Measurements from ENCODE around the gene STRN. TPM values are rescaled to one million over a fixed set of nuclear protein-coding genes. Genes with fewer than 3 reads are reported as not detected.

The STRN gene
- total and polyA plus RNA-seq, 5 donors from 2014 or later, result 12.3 to 34.8 (median 12.3) TPM

DNA sequence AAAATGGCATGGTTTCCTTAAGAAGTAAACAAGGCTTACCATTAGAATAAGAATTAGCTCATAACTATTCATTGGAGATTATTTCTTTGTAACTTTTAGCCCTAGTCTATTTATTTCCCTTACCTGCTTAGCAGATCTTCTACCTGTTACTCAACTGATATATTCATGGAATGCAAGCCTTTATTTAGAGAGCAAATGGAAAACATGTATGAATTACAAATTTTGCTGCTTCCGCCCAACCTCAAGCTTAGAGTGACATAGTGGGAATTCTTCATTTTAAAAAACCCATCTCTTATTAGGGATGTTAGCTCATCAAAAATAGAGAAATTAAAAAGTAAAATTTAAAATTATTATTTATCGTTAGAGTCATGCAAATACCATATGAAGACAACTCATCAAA, 110.9 kb downstream of the STRN start:
- H3K36me3 Mint-ChIP-seq, result peaks cover 62% of the 10 kb centered on the region
- ATAC-seq (ENCODE audit: low read depth in 2 of 2) (no peak), DNase-seq (no peak)
- Histone ChIP-seq H3K9me3 (ENCODE audit: control insufficient read depth in 2 of 2, low read length in 2 of 2) (no peaks in the 10 kb centered on the region), H3K4me1 (ENCODE audit: control insufficient read depth, insufficient read depth, low read length, poor library complexity, severe bottlenecking) (no peaks in the 10 kb centered on the region), H3K27me3 (ENCODE audit: control insufficient read depth, insufficient read depth, low read length) (no peaks in the 10 kb centered on the region), H3K4me3 (ENCODE audit: low read depth, low read length) (no peak overlapping the region), H3K36me3 (ENCODE audit: control insufficient read depth, insufficient read depth, low read length) (peaks cover 61% of the 10 kb centered on the region), H3K27ac (ENCODE audit: insufficient read depth, low read length, poor library complexity, severe bottlenecking) (no peak overlapping the region)
- no peak overlapping the region for H3K4me3 Mint-ChIP-seq
- peaks cover 0 to 2% (median 0%) of the 10 kb centered on the region in 7 donors for H3K9me3 Mint-ChIP-seq
- no peaks in the 10 kb centered on the region for H3K27me3 Mint-ChIP-seq
- H3K27ac Mint-ChIP-seq, result no peak overlapping the region
- peaks cover 8 to 23% (median 11%) of the 10 kb centered on the region in 4 donors for H3K4me1 Mint-ChIP-seq

DNA sequence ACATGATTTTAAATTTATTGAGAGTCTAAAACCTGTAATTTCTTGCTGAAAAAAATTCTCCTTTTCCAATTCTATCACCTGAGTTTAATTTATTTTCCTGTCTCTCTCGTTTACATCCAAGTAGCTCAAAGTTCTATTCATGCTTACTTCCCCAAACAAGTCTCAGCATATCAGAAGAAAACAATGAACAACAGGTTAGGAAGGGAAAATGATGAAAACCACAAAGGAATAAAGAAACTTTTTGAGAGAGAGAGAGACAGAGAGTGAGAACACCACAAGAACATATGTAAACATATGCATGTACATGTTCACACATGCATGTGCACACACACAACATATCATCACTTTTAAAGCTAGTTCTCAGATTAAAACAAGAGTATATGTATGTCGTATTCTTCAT, 112.1 kb downstream of the STRN start:
- Mint-ChIP-seq H3K4me3 (no peak overlapping the region), H3K4me1 (peaks cover 4 to 12% (median 6%) of the 10 kb centered on the region in 4 donors), H3K27me3 (no peaks in the 10 kb centered on the region), H3K36me3 (peaks cover 64% of the 10 kb centered on the region), H3K9me3 (no peaks in the 10 kb centered on the region), H3K27ac (peak overlapping the region in 1 of 3 donors; percentile 27)
- ATAC-seq (ENCODE audit: low read depth in 2 of 2) (no peak), DNase-seq (no peak)
- H3K27ac ChIP-seq (ENCODE audit: insufficient read depth, low read length, poor library complexity, severe bottlenecking), result no peak overlapping the region
- no peak overlapping the region for H3K4me3 ChIP-seq (ENCODE audit: low read depth, low read length)
- peaks cover 64% of the 10 kb centered on the region for H3K36me3 ChIP-seq (ENCODE audit: control insufficient read depth, insufficient read depth, low read length)
- H3K27me3 ChIP-seq (ENCODE audit: control insufficient read depth, insufficient read depth, low read length), result no peaks in the 10 kb centered on the region
- no peaks in the 10 kb centered on the region for H3K9me3 ChIP-seq (ENCODE audit: control insufficient read depth in 2 of 2, low read length in 2 of 2)
- H3K4me1 ChIP-seq (ENCODE audit: control insufficient read depth, insufficient read depth, low read length, poor library complexity, severe bottlenecking), result no peaks in the 10 kb centered on the region

DNA sequence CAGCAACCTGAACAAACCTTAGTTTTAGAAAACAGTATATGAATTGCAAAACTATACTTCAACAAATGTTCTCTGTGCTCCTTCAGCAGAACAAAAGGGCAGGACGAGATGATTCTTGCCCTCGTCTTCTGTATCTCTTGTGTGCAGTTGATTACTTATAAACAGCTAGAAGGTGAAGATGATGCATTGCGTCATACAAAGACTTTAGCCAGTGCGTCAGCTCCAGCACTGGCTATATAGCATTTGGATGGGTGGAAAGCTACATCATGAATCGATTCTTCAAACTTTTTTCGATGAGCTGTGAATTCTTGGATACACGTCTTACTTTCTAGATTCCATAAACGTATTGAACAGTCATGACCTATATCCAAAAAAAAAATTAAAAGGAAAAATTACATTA, 117.1 kb downstream of the STRN start:
- no peak overlapping the region for H3K4me3 Mint-ChIP-seq
- no peaks in the 10 kb centered on the region for H3K4me1 ChIP-seq (ENCODE audit: control insufficient read depth, insufficient read depth, low read length, poor library complexity, severe bottlenecking)
- peaks cover 0 to 2% (median 0%) of the 10 kb centered on the region in 4 donors for H3K4me1 Mint-ChIP-seq
- DNase-seq (no peak), ATAC-seq (ENCODE audit: low read depth in 2 of 2) (no peak)
- H3K36me3 Mint-ChIP-seq, result peaks cover 54% of the 10 kb centered on the region
- H3K27me3 Mint-ChIP-seq, result no peaks in the 10 kb centered on the region
- no peak overlapping the region for H3K27ac ChIP-seq (ENCODE audit: insufficient read depth, low read length, poor library complexity, severe bottlenecking)
- H3K9me3 Mint-ChIP-seq, result no peaks in the 10 kb centered on the region
- no peaks in the 10 kb centered on the region for H3K9me3 ChIP-seq (ENCODE audit: control insufficient read depth in 2 of 2, low read length in 2 of 2)
- H3K36me3 ChIP-seq (ENCODE audit: control insufficient read depth, insufficient read depth, low read length), result peaks cover 51% of the 10 kb centered on the region
- no peak overlapping the region for H3K4me3 ChIP-seq (ENCODE audit: low read depth, low read length)
- H3K27me3 ChIP-seq (ENCODE audit: control insufficient read depth, insufficient read depth, low read length), result no peaks in the 10 kb centered on the region
- no peak overlapping the region for H3K27ac Mint-ChIP-seq

DNA sequence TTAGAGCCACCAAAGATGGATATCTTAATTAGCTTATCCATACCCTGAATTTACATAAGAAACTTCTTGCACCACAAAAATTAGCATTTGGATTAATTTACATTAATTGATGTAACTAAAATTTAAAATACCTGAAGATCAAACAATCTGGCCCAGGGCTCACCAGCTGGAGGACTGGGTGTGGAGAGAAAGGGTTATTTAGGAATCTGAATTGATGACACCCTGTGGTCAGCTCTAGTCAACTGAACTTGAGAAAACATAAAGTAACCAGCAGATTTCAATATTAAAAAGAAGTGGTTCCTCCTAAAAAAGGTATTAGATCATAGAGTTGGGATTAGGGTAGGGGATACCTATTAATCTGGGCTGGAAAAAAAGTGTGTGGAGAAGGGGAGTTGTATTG, 122.5 kb downstream of the STRN start:
- Mint-ChIP-seq H3K9me3 (no peaks in the 10 kb centered on the region), H3K4me1 (peaks cover 0 to 2% (median 0%) of the 10 kb centered on the region in 4 donors), H3K27ac (no peak overlapping the region), H3K4me3 (no peak overlapping the region), H3K27me3 (no peaks in the 10 kb centered on the region), H3K36me3 (peaks cover 27% of the 10 kb centered on the region)
- H3K4me1 ChIP-seq (ENCODE audit: control insufficient read depth, insufficient read depth, low read length, poor library complexity, severe bottlenecking), result no peaks in the 10 kb centered on the region
- DNase-seq, result no peak
- no peaks in the 10 kb centered on the region for H3K27me3 ChIP-seq (ENCODE audit: control insufficient read depth, insufficient read depth, low read length)
- H3K9me3 ChIP-seq (ENCODE audit: control insufficient read depth in 2 of 2, low read length in 2 of 2), result no peaks in the 10 kb centered on the region
- H3K4me3 ChIP-seq (ENCODE audit: low read depth, low read length), result no peak overlapping the region
- peaks cover 15% of the 10 kb centered on the region for H3K36me3 ChIP-seq (ENCODE audit: control insufficient read depth, insufficient read depth, low read length)
- no peak overlapping the region for H3K27ac ChIP-seq (ENCODE audit: insufficient read depth, low read length, poor library complexity, severe bottlenecking)
- no peak for ATAC-seq (ENCODE audit: low read depth in 2 of 2)

DNA sequence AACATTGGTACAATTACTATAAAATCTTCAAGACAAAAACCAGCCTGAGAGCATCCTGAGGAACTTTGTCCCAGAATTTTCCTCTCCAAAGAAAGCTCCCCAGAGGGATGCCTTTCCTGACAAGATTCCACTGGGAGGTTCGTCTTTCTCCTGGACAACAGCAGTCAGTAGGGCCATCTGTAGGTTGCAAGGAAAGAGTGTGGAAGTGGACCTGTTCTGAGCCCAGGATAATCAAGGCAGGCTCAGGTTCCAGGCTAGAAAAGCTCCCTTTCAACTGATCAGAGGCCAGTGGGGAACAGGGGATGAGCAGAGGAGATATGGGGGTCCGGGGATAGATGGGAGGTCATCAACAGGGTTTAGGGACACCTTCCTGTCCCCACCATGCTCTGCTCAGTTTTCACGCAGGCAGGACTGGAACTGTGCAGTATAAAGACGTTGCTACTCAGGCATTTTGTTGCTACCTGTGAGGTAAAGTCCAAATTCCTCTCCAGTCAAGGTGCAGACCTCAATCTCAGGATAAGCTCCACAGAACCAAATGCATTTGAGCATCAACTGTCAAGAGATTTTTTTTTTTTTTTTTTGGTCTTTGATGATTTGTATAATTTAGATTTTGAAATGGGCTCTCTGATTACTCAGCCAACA, 126.2 kb downstream of the STRN start:
- H3K4me1 Mint-ChIP-seq, result peaks cover 3 to 6% (median 4%) of the 10 kb centered on the region in 4 donors
- H3K27ac Mint-ChIP-seq, result peak overlapping the region in 2 of 3 donors; percentile 11 to 91
- Histone ChIP-seq H3K9me3 (ENCODE audit: control insufficient read depth in 2 of 2, low read length in 2 of 2) (no peaks in the 10 kb centered on the region), H3K36me3 (ENCODE audit: control insufficient read depth, insufficient read depth, low read length) (no peaks in the 10 kb centered on the region), H3K27ac (ENCODE audit: insufficient read depth, low read length, poor library complexity, severe bottlenecking) (no peak overlapping the region), H3K4me3 (ENCODE audit: low read depth, low read length) (no peak overlapping the region), H3K4me1 (ENCODE audit: control insufficient read depth, insufficient read depth, low read length, poor library complexity, severe bottlenecking) (no peaks in the 10 kb centered on the region), H3K27me3 (ENCODE audit: control insufficient read depth, insufficient read depth, low read length) (no peaks in the 10 kb centered on the region)
- H3K27me3 Mint-ChIP-seq, result no peaks in the 10 kb centered on the region
- DNase-seq, result no peak
- H3K4me3 Mint-ChIP-seq, result no peak overlapping the region
- no peaks in the 10 kb centered on the region for H3K9me3 Mint-ChIP-seq
- ATAC-seq (ENCODE audit: low read depth in 2 of 2), result no peak
- H3K36me3 Mint-ChIP-seq, result peaks cover 8% of the 10 kb centered on the region

DNA sequence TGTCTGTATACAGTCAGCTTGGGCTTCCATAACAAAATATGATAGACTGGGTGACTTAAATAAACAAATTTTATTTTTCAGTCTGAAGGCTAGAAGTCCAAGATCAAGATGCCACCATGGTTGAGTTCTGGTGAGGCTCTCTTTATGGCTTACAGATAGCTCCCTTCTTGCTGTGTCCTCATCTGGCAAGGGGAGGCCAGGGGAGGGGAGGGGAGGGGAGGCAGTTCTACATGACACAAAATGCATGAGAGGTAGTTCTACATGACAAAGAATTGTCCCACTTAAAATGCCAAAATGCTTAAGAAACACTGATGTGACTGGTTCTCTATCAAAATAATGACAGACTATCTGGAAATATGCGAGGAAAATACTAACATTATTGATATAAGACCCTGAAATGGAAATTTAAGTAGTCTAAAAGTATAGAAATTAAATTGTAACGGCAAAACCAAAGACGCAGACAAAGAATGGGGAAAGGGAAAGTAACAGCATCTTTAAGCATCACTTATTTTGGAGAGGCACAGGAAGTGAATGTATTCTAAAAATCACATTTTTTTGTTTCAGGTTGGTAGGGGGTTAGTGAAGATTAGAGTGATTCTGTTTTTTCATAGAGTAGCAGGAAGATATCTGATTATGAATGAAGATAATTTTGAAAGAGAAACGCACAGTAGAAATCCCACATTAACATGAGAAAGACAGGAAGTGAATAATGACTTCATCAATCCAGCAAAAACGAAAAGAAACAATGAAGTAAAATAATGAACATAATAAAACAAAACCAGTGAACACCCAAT, 131.4 kb downstream of the STRN start:
- no peak overlapping the region for H3K27ac ChIP-seq (ENCODE audit: insufficient read depth, low read length, poor library complexity, severe bottlenecking)
- peak overlapping the region in 1 of 4 donors; percentile 8 for H3K4me3 Mint-ChIP-seq
- peak in 1 of 3 donors; percentile 15 for DNase-seq

DNA sequence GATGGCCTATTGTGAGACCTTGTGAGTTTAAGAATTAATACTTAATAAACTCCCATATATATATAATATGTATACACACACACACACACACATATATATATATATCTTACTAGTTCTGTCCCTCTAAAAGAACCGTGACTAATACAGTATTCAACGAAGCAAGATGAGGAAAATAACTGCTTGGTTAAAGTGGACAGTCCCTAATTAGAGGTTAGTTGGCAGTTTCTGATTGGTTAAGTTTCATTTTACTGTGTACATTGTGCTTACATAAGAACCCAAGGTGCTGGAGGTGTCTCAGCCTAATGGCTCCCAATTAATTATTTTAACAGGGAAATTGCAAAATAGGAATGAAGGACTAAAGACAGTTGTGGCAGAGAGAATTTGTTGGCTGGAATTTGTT, 132.1 kb downstream of the STRN start:
- Mint-ChIP-seq H3K27ac (no peak overlapping the region), H3K27me3 (peaks cover 11% of the 10 kb centered on the region), H3K36me3 (peaks cover 2% of the 10 kb centered on the region), H3K9me3 (peaks cover 0 to 6% (median 0%) of the 10 kb centered on the region in 7 donors), H3K4me1 (peaks cover 5 to 8% (median 6%) of the 10 kb centered on the region in 4 donors), H3K4me3 (peak overlapping the region in 1 of 4 donors; percentile 10)
- Histone ChIP-seq H3K36me3 (ENCODE audit: control insufficient read depth, insufficient read depth, low read length) (no peaks in the 10 kb centered on the region), H3K4me3 (ENCODE audit: low read depth, low read length) (no peak overlapping the region), H3K9me3 (ENCODE audit: control insufficient read depth in 2 of 2, low read length in 2 of 2) (no peaks in the 10 kb centered on the region), H3K27me3 (ENCODE audit: control insufficient read depth, insufficient read depth, low read length) (peaks cover 4% of the 10 kb centered on the region), H3K4me1 (ENCODE audit: control insufficient read depth, insufficient read depth, low read length, poor library complexity, severe bottlenecking) (no peaks in the 10 kb centered on the region), H3K27ac (ENCODE audit: insufficient read depth, low read length, poor library complexity, severe bottlenecking) (no peak overlapping the region)
- no peak for ATAC-seq (ENCODE audit: low read depth in 2 of 2)
- no peak for DNase-seq

More for the DNA sequence above, 131.4 kb downstream of the STRN start:
- peaks cover 0 to 6% (median 0%) of the 10 kb centered on the region in 7 donors for H3K9me3 Mint-ChIP-seq
- H3K4me3 ChIP-seq (ENCODE audit: low read depth, low read length), result no peak overlapping the region
- H3K9me3 ChIP-seq (ENCODE audit: control insufficient read depth in 2 of 2, low read length in 2 of 2), result no peaks in the 10 kb centered on the region
- peaks cover 5 to 8% (median 6%) of the 10 kb centered on the region in 4 donors for H3K4me1 Mint-ChIP-seq
- no peak for ATAC-seq (ENCODE audit: low read depth in 2 of 2)
- H3K36me3 ChIP-seq (ENCODE audit: control insufficient read depth, insufficient read depth, low read length), result no peaks in the 10 kb centered on the region
- H3K27me3 ChIP-seq (ENCODE audit: control insufficient read depth, insufficient read depth, low read length), result peaks cover 4% of the 10 kb centered on the region
- H3K4me1 ChIP-seq (ENCODE audit: control insufficient read depth, insufficient read depth, low read length, poor library complexity, severe bottlenecking), result no peaks in the 10 kb centered on the region
- peaks cover 2% of the 10 kb centered on the region for H3K36me3 Mint-ChIP-seq
- peaks cover 11% of the 10 kb centered on the region for H3K27me3 Mint-ChIP-seq
- H3K27ac Mint-ChIP-seq, result no peak overlapping the region
